ENCODE measurements around the gene GMIP.

The GMIP gene

DNA sequence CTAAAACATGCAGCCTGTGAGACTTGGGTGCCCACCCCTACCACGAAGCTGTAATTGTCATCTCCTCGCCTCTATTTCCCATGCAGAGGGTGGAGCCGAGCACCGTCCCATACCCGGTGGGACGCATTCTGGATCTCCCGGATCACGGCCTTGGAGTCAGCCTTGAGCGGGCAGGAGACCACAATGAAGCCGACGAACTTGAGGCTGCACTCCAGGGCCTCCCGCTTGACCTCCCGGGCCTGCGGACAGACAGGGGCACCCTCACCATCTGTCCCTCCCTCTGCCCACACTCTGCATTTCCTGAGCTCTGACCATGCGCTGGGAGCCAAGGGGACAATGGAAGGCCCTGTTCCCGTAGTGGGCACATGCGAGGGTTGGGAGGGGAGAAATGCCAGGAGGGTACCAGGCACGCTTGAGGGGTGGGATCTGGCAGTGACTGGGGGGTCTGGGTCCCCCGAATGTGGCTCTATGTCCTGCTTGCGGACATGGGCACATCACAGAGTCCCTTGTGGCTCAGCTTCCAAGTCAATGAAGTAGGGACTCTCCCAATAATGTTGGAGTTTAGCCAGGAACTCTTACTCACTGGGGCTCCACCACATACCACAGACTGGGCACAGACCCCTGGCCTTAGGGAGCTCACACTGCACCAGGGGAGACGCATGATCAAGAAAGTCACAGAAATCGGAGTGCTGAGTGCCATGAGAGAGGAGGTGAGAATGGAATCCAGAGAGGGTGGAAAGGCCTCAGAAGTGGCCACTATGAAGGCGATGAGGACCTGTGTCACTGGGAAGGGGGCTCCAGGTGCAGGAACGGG, 9.2 kb upstream of the GMIP start:
- peaks cover 6 to 11% of the 10 kb centered on the region in 2 donors for H3K4me1 Mint-ChIP-seq
- H3K27me3 Mint-ChIP-seq: no peaks in the 10 kb centered on the region
- ATAC-seq (replicated peaks) (no peak), DNase-seq (no peak)
- no peaks in the 10 kb centered on the region for H3K9me3 Mint-ChIP-seq
- H3K36me3 Mint-ChIP-seq: peaks cover 57 to 69% of the 10 kb centered on the region in 2 donors
- no peak overlapping the region for H3K27ac Mint-ChIP-seq
- H3K4me3 Mint-ChIP-seq: no peak overlapping the region

DNA sequence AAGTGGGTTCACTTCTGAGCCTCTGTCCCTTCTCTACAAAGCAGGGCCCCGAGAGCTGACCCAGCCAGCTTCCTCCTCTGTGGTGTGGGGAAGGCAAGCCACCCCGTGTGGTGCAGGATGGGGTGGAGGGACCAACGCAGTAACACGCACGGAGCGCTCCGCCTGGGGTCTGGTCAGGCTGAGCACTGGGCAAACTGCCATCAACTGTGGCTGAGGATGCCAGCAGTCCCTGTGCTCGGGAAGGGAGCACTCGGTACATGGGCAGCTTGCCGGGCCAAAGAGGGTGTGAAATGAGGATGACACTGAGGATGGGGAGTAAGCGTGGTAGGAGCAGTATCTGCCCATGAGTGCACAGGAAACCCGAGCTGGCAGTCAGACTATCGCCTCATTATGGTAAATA, 7.6 kb upstream of the GMIP start:
- Mint-ChIP-seq H3K4me3 (no peak overlapping the region), H3K4me1 (peaks cover 5 to 10% of the 10 kb centered on the region in 2 donors), H3K36me3 (peaks cover 57 to 65% of the 10 kb centered on the region in 2 donors), H3K27ac (peak overlapping the region; percentile 59), H3K27me3 (no peaks in the 10 kb centered on the region), H3K9me3 (no peaks in the 10 kb centered on the region)
- no peak for ATAC-seq (replicated peaks)
- DNase-seq: no peak

DNA sequence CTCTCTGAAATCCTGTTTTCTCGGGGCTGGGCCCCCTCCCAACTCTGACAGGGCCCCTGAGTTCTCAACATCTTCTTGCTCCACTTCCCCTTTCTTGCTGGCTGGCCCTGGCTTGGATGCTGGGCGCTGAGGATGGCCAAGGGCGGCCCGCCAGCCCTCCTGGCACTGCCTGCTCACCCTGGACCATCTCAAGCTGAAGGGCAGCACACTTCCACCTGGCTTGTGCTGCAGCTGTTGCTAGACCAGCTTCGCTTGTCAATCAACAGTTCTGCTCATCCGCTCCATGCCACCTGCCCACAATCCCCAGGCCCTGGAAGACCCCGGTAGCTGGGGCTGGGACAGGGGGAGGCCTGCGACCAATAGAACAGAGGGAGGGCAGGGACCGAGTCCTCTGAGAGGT, 6.9 kb upstream of the GMIP start:
- Mint-ChIP-seq H3K27me3 (no peaks in the 10 kb centered on the region), H3K4me3 (no peak overlapping the region), H3K36me3 (peaks cover 59 to 66% of the 10 kb centered on the region in 2 donors), H3K27ac (peak overlapping the region; percentile 80), H3K9me3 (no peaks in the 10 kb centered on the region), H3K4me1 (peaks cover 5 to 12% of the 10 kb centered on the region in 2 donors)
- no peak for ATAC-seq (replicated peaks)
- DNase-seq: no peak

DNA sequence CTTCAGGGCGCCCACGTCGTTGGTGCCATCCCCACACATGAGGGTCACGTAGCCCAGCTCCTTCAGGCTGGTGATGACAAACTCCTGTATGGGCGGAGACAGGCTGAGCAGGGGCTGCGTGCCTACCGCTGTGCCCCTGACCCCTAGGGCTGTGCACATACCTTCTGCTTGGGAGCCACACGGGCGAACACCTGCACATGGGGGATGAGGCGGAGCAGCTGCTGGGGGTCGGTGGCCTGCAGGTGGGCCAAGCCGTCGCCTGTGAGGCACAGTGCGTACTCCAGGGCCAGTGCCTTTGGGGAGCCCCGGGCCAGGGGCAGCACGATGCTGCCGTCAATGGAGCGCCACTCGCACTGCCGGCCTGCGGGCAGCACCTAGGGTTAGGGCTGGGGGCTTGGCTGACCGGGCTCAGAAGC, 6.1 kb upstream of the GMIP start:
- H3K9me3 Mint-ChIP-seq: no peaks in the 10 kb centered on the region
- no peaks in the 10 kb centered on the region for H3K27me3 Mint-ChIP-seq
- H3K4me1 Mint-ChIP-seq: peaks cover 5 to 12% of the 10 kb centered on the region in 2 donors
- DNase-seq: no peak
- H3K4me3 Mint-ChIP-seq: no peak overlapping the region
- H3K27ac Mint-ChIP-seq: peak overlapping the region; percentile 78
- ATAC-seq (replicated peaks): no peak
- H3K36me3 Mint-ChIP-seq: peaks cover 56 to 67% of the 10 kb centered on the region in 2 donors

DNA sequence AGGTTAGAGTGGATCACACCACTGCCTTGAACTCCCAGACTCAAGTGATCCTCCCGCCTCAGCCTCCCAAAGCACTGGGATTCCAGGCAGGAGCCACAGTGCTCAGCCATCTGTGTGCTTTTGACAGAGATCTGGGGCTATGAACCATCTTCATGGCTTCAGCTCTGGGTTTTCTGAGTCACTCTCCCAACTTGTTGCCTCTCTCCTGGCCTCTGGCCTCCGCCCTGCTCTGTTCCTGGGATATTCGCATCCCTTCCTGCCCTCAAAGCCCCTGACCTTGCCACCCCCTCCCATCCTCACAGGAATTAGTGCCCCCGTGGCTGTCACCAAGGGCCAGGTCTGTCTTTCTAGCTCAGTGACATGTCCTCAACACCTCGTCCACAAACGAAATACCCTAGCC, 5.7 kb upstream of the GMIP start:
- no peaks in the 10 kb centered on the region for H3K27me3 Mint-ChIP-seq
- H3K4me3 Mint-ChIP-seq: no peak overlapping the region
- H3K36me3 Mint-ChIP-seq: peaks cover 53 to 69% of the 10 kb centered on the region in 2 donors
- H3K9me3 Mint-ChIP-seq: no peaks in the 10 kb centered on the region
- H3K27ac Mint-ChIP-seq: peak overlapping the region; percentile 78
- DNase-seq: no peak
- no peak for ATAC-seq (replicated peaks)
- peaks cover 10 to 12% of the 10 kb centered on the region in 2 donors for H3K4me1 Mint-ChIP-seq

DNA sequence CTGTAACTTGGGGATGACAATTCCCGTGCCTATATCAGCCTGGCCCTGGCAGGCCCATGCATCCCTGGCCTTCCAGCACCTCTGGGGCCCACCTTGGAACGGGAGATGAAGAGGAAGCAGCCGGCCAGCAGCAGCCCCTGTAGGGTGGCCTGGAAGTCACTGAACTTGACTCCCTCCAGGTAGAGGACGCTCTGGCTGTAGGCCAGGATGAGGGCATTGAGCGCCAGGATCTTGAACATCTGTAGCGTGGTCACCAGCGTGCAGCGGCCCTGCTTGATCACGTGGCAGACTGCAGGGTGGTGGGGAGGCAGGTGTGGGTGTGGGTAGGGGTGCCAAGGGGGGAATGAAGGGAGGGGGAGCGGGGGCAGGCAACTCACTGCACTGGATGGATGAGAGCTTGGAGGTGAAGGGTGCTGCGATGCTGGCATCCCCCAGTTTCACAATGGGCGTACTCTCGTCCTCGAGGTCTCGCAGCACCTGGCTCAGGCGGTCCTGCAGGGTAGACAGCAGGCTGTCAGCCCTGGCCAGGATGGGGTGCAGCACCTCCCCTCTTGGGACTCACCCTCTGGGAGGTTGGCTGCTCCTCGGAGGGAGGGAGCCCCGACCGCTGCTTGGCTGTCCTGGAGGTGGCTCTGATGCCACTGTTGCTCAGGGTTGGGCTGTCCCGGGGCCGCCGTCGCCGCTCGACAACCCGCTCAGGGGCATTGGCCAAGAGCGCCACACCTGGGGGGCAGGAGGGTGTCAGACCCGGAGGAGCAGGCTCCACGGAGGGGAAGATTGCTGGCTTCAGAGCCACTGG, 3.8 kb upstream of the GMIP start:
- peaks cover 14 to 26% of the 10 kb centered on the region in 2 donors for H3K4me1 Mint-ChIP-seq
- H3K27me3 Mint-ChIP-seq: no peaks in the 10 kb centered on the region
- no peak overlapping the region for H3K4me3 Mint-ChIP-seq
- no peaks in the 10 kb centered on the region for H3K9me3 Mint-ChIP-seq
- peaks cover 49 to 60% of the 10 kb centered on the region in 2 donors for H3K36me3 Mint-ChIP-seq
- ATAC-seq (replicated peaks) (no peak), DNase-seq (no peak)
- peak overlapping the region; percentile 89 for H3K27ac Mint-ChIP-seq

DNA sequence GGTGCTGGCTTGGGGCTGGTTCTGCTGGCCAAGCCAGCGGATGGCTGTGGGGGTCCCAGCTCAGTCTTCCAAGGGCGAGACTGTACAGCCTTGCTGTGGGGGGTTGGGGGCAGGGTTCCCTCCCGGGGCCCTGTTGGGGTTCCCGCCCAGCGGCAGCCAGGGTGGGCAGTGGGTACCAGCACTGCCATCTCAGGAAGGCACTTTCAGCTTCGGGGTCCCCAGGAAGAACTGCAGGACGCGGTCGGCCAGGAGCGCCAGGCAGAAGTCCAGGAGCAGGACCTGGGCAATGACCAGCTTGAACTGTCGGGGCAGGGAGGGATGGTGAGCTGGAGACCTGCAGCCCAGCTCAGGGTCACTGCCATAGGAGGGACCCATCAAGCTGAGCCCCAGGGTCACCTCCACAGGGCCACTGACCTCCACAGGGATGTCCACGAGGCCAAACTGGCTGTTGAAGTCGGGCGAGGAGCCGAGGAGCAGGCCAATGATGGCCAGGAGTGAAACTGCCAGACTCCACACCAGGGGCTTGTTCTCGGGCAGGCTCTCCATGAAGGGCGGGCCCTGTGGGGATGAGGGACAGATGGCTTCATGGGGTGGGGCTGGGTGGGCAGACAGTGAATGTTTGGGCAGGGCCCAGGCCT, 1.9 kb upstream of the GMIP start:
- Mint-ChIP-seq H3K4me1 (peaks cover 15 to 35% of the 10 kb centered on the region in 2 donors), H3K27me3 (no peaks in the 10 kb centered on the region), H3K36me3 (peaks cover 41 to 52% of the 10 kb centered on the region in 2 donors), H3K27ac (peak overlapping the region; percentile 51), H3K4me3 (no peak overlapping the region), H3K9me3 (no peaks in the 10 kb centered on the region)
- ATAC-seq (replicated peaks): no peak
- no peak for DNase-seq

DNA sequence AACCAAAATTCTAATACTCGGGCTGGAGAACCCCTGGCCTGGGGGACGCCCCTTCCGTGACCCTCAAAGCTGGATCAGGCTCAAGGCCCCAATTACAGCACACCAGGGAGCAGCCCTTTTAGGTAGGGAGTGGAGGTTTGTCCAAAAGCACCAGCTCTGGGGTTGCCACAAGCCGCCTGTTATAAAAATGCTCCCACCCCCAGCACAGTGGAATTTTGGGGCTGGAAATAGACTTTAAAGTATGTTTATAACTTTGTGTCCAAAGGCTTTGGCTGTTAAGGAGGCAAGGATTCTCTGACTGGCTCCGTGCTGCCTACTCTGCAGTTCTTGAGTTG, 564 bp upstream of the GMIP start:
- Mint-ChIP-seq H3K4me1 (peaks cover 18 to 35% of the 10 kb centered on the region in 2 donors), H3K27me3 (no peaks in the 10 kb centered on the region), H3K36me3 (peaks cover 42 to 52% of the 10 kb centered on the region in 2 donors), H3K27ac (peak overlapping the region; percentile 99), H3K4me3 (peak overlapping the region; percentile 99 to 100), H3K9me3 (no peaks in the 10 kb centered on the region)
- DNase-seq: no peak
- no peak for ATAC-seq (replicated peaks)

DNA sequence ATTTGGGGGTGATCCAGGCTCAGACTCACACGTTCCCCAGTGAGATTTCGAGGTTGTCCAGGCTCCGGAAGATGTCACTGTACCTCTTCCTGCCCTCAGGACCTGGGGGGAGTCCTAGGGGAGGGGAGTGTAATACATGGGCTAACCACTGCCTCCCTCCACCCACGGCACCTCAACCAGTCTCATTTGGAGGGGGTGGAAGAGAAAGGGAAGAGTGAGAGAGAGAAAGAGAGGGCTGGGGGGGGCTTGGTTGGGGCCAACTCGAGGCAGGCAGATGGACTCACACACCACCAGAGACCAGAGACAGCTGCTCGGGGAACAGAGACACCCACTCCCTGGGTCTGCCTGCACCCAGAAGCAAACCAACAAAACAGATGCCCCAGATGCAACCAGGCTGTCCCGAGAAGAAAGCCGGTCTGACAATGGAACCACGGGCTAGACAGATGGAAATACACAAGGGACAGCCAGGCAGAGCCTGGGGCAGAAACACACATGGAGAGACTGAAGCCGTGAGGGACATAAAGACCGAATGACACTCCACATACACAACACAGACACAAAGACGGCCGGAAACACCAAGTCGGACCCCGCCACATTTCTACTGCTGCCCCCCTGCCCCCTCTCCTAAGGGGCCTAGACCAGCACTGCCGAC, 825 bp downstream of the GMIP start:
- Mint-ChIP-seq H3K9me3 (no peaks in the 10 kb centered on the region), H3K36me3 (peaks cover 45 to 52% of the 10 kb centered on the region in 2 donors), H3K4me3 (peak overlapping the region; percentile 99 to 100), H3K27me3 (no peaks in the 10 kb centered on the region), H3K27ac (peak overlapping the region; percentile 99), H3K4me1 (peaks cover 18 to 35% of the 10 kb centered on the region in 2 donors)
- DNase-seq (peak; percentile 34), ATAC-seq (replicated peaks) (peak; percentile 48 to 57)

DNA sequence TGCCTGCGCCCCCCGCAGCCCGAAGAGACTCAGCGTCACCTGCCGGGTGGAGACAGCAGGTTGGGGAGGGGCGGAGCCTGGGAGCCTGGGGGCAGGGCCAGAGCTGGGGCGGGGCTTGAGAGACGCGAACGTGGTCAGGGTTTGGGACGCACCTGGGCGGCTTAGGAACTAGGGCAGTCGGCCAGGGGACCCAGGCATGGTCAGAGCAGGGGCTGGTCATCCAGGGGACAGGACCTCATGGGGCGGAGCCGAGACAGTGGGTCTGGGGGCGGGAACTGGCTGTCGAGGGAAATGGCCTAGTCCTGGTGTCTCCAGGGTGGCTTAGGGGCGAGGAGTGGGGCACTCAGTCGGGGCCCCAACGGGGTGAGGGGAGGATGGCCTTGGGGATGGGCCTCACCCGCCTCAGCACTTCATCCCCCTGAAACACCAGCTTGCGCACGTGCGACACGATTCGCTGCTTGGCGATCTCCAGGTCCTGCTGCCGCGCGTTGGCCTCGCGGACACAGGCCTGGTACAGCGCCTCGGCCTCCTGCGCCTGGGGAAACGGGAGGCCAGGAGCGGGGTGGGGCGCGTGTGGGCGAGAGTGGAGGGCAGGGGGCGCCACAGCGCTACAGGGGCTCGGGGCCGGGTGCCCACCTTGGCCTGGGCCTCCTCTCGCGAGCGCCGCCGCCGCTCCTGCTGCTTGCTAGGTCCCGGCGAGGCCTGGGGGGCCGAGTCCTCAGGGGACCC, 5.8 kb downstream of the GMIP start:
- DNase-seq (no peak), ATAC-seq (replicated peaks) (no peak)
- no peak overlapping the region for H3K4me3 Mint-ChIP-seq
- peaks cover 55 to 68% of the 10 kb centered on the region in 2 donors for H3K36me3 Mint-ChIP-seq
- peaks cover 27 to 43% of the 10 kb centered on the region in 2 donors for H3K4me1 Mint-ChIP-seq
- H3K27ac Mint-ChIP-seq: no peak overlapping the region
- H3K27me3 Mint-ChIP-seq: no peaks in the 10 kb centered on the region
- H3K9me3 Mint-ChIP-seq: no peaks in the 10 kb centered on the region

DNA sequence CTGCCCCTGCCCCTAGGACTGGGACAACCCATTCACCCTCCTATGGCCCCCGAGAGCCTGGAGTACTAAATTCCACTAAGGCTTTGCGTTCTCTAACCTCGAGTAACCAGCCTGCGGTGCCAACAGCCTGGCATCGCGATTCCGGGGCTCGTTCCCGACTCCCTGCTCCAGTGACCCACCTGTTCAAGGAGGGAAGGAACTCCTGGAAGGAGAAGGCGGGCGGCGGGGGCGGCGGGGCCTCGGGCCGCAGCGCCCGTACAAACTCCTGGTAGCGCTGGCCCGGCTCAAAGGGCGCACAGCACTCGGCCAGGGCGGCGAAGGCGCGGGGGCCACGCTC, 6.3 kb downstream of the GMIP start:
- ATAC-seq (replicated peaks): no peak
- Mint-ChIP-seq H3K27me3 (no peaks in the 10 kb centered on the region), H3K4me1 (peaks cover 24 to 39% of the 10 kb centered on the region in 2 donors), H3K4me3 (no peak overlapping the region), H3K36me3 (peaks cover 52 to 66% of the 10 kb centered on the region in 2 donors), H3K27ac (no peak overlapping the region), H3K9me3 (no peaks in the 10 kb centered on the region)
- DNase-seq: no peak

DNA sequence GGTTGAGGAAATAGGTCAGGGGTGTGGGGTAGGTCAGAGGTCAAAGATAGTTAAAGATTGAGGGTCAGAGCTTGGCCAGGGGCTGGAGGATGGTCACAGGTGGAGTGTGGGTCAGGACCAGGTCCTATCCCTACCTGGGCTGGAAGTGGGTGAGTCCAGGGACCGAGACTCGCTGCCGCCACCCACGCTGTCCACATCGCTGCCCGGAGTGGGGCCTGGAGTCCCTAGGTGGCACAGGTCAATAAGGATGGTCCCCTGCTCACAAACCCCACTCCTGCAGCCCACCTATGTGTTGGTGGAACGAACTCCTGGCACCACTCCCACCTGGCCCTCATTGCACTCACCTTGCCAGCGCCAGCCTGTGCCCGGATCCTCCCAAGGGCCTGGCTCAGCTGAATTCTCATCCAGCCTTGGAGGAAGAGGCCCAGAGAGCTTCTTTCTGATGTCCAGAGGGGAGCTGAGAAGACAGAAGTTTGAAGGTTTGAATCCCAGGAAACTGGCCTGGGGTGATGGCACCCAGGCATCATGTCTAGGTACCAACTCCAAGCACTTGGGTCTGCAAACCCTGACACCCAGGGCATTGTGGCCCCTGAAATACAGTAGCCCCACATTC, 6.8 kb downstream of the GMIP start:
- peaks cover 21 to 35% of the 10 kb centered on the region in 2 donors for H3K4me1 Mint-ChIP-seq

DNA sequence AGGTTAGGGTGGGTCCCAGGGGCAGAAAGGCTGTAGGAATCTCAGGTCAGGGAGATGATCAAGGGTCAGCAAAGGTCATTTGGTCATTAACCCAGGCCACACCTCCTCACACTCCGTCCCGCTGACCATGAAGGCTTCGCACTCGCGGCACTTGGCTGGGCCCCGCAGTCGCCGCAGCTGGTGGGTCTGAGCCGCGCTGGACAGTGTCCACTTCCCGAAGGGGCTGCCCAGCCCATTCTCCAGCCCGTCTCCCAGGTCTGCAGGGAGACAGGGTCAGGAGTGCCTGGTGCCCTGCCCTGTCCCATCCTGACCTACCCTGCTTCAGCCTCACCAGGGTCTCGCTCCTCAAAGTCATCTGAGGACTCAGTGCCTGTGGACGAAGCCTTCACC, 8.1 kb downstream of the GMIP start:
- H3K36me3 Mint-ChIP-seq: peaks cover 54 to 74% of the 10 kb centered on the region in 2 donors
- H3K27ac Mint-ChIP-seq: no peak overlapping the region
- DNase-seq: no peak
- H3K4me1 Mint-ChIP-seq: peaks cover 21 to 31% of the 10 kb centered on the region in 2 donors
- H3K4me3 Mint-ChIP-seq: no peak overlapping the region
- ATAC-seq (replicated peaks): no peak
- H3K9me3 Mint-ChIP-seq: no peaks in the 10 kb centered on the region
- H3K27me3 Mint-ChIP-seq: no peaks in the 10 kb centered on the region

More for the DNA sequence above, 6.8 kb downstream of the GMIP start:
- DNase-seq (no peak), ATAC-seq (replicated peaks) (no peak)
- Mint-ChIP-seq H3K36me3 (peaks cover 48 to 62% of the 10 kb centered on the region in 2 donors), H3K9me3 (no peaks in the 10 kb centered on the region), H3K27me3 (no peaks in the 10 kb centered on the region), H3K4me3 (no peak overlapping the region), H3K27ac (no peak overlapping the region)

Measured in stimulated activated naive B cell treated with anti-CD40 and anti-IgM and Interleukin-4, amounts not matched to agents 10 μg/mL and 1 μg/mL and 100 μg/mL, for 72 hours (primary cell).